Mesodermal cell (in vitro differentiated cells): ENCODE data around the gene FASTK. TPM values are rescaled to one million over a fixed set of nuclear protein-coding genes. Genes with fewer than 3 reads are reported as not detected.

Experiments
- H3K27ac ChIP-seq: 2 replicates; pipeline ENCODE4 v1.7.0; 2013; ENCODE audit warnings: mild to moderate bottlenecking, low read depth, low read length, moderate library complexity; ENCODE audit not compliant: severe bottlenecking
- H3K36me3 ChIP-seq: 2 replicates; pipeline ENCODE4 v1.7.1; 2013; ENCODE audit warnings: mild to moderate bottlenecking, low read length, moderate library complexity; ENCODE audit not compliant: control insufficient read depth, insufficient read depth
- H3K4me1 ChIP-seq: one replicate; pipeline ENCODE4 v1.7.1; 2013; ENCODE audit warnings: mild to moderate bottlenecking, low read length; ENCODE audit not compliant: insufficient read depth, control insufficient read depth, poor library complexity, severe bottlenecking
- H3K4me3 ChIP-seq: 2 replicates; pipeline ENCODE4 v1.7.0; 2013; ENCODE audit warnings: low read length, control low read depth, mild to moderate bottlenecking; ENCODE audit not compliant: insufficient read depth, poor library complexity, severe bottlenecking; ENCODE audit errors: extremely low read depth
- H3K9me3 ChIP-seq: 2 replicates; pipeline ENCODE4 v1.7.1; 2013; ENCODE audit warnings: mild to moderate bottlenecking, low read length, moderate library complexity; ENCODE audit not compliant: control insufficient read depth
- WGBS, 2 experiments: methylation state at CpG; one replicate each; pipeline ENCODE4 v1.1.5; 2013; ENCODE audit warnings: missing lambda C conversion rate in 2 of 2; ENCODE audit not compliant: insufficient coverage in 2 of 2; 5-methylcytosine and 5-hydroxymethylcytosine counted together
- polyA plus RNA-seq, 2 experiments: library from polyadenylated mRNA; stranded (reverse); fragments of 50-300 nt; gene quantifications; one replicate each; pipeline ENCODE4 v1.2.3, GENCODE V29; 2013

Gene FASTK, protein sequence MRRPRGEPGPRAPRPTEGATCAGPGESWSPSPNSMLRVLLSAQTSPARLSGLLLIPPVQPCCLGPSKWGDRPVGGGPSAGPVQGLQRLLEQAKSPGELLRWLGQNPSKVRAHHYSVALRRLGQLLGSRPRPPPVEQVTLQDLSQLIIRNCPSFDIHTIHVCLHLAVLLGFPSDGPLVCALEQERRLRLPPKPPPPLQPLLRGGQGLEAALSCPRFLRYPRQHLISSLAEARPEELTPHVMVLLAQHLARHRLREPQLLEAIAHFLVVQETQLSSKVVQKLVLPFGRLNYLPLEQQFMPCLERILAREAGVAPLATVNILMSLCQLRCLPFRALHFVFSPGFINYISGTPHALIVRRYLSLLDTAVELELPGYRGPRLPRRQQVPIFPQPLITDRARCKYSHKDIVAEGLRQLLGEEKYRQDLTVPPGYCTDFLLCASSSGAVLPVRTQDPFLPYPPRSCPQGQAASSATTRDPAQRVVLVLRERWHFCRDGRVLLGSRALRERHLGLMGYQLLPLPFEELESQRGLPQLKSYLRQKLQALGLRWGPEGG
- 51.8 TPM for polyA plus RNA-seq (2013, experiment 1 of 2)
- 50.3 TPM for polyA plus RNA-seq (2013, experiment 2 of 2)

DNA sequence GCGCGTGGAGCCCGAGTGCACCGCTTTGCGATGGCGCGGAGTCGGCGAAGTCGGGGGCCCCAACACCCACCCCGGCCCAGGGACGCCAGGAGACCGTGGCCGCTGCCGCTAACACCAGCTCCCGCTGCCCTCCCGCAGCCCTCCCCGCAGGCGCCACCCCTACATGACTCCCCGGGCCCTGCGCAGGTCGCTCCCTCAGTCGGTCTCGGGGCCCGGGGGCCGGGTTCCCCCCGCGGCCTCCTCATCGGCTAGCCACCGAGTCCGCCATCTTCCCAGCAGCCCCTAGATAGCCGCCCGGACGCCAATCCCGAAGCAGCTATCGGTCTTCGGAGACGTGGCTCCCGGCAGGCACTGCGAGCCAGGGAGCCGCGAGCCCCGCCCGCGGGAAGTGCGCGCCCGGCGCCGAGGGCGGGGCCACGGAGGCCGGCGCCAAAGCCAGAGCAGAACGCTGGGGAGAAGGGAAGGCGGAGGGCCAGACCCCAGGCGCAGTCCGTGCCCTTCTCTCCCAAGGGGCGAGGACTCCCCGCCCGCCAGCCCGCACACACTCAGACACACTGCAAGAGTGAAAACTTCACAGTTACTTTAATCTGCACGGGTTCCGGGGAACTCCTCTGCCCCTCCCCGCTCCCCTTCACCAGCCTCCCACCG is at the start of gene FASTK:
TSS of gene FASTK (minus strand) at position 288 of the 648 bp plus-strand sequence. CDS start at position 245, 43 bp downstream.
- H3K9me3 ChIP-seq, result no peaks in the 10 kb centered on the region
- H3K27ac ChIP-seq, result peak within 1 kb of the TSS; percentile 79
- 0 to 1% methylated on average over 49 to 61 of the region's 66 CpGs for WGBS, 2 experiments

DNA sequence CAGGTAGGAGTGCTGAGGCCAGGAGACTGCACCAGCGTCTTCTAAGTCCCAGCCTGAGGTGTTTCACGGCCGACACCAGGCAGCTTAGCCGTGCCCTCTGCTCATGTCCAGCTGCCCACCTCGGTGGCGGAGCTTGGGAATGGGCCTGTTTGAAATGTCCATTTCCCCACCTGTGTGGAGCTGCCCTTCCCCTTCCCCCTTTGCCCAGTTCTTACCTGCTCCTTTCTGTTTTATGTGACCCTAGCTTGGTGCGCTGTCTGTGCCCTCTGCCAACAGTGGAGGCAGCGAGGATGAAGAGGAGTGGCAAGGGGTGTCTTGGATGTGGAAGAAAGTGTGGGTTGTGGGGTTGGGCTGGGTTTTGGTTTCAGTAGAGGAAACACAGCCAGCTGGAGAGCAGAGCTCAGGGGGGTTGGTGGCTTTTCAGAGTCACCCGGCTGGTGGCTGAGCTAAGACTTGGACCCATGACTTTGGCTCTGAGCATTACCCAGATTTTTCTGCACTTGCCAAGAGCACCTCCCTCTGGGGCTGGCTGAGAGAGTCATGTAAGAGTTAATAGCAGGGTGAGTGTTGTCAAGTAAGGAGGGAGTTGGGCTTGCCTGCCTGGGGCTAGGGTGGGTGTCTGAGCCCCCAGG is 49.5 kb upstream of the FASTK start:
- no peaks in the 10 kb centered on the region for H3K9me3 ChIP-seq
- peaks cover 89% of the 10 kb centered on the region for H3K36me3 ChIP-seq
- H3K4me3 ChIP-seq, result no peak overlapping the region
- 93 to 99% methylated on average over 7 to 9 of the region's 9 CpGs for WGBS, 2 experiments
- no peak overlapping the region for H3K27ac ChIP-seq
- peaks cover 13% of the 10 kb centered on the region for H3K4me1 ChIP-seq

More for the DNA sequence above, at the start of gene FASTK:
- H3K4me1 ChIP-seq, result peaks cover 54% of the 10 kb centered on the region
- peaks cover 34% of the 10 kb centered on the region for H3K36me3 ChIP-seq
- peak within 1 kb of the TSS; percentile 78 for H3K4me3 ChIP-seq

DNA sequence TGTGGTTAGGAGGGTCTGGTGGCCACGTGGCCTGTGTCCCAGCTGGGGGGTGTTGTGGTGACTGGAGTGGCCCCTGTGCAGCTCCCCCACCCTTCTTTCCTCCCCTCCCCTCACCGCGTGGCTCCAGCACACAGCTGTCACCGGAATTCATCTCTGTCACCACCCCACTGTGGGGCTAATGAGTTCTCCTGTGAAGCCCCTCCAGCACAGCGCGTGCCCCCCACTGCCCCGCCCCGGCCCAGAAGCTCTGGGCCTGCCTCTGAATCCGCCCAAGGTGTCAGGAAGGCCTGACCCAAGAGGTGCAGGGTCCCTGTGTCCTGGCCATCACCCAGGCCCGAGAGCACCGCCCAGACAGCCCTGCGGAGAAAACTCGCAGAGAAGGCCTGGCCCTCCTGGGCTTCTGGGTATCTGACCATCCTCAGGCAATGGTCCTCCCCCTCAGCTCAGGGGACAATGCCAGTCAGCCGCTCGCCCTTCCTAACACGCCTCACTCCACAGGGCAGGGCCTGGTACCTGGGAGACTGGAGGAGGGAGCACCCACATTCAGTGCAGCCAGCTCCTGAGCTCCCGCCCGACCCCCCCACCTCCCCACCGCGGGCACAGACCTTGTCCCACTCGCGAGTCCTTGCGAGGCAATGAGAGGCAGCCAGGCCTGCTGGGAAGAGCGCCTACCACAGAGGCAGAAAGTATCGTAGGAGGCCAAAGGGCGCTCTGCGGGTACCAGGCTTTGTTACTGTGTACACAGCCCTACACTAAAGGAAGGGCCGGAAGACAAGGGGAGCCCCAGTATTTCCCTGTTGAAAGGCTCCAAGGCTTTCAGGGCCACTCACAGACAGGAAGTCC is 48.7 kb upstream of the FASTK start:
- no peak overlapping the region for H3K27ac ChIP-seq
- H3K9me3 ChIP-seq, result no peaks in the 10 kb centered on the region
- peaks cover 88% of the 10 kb centered on the region for H3K36me3 ChIP-seq
- peaks cover 14% of the 10 kb centered on the region for H3K4me1 ChIP-seq
- WGBS, 2 experiments, result 90 to 91% methylated on average over 21 to 23 of the region's 28 CpGs
- H3K4me3 ChIP-seq, result no peak overlapping the region

DNA sequence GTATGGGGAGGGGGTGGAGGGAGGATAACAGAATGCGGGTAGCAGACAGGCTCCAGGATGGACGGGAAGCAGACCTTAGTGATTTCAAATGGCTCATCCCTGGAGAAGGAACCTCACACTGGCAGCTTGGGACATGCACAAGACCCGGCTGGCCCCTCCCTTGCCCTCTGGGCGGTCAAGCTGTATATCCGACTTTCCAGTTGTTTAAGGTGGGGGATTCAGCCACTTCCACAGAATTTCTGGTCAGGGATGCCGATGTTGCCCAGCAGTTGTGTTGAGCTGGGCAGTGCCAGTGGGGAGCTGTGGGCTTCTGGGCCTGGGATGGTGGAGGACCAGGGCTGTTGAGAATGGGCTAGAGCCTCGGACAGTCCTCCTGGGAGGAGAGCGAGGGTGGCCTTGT is 48.1 kb upstream of the FASTK start:
- H3K4me1 ChIP-seq, result peaks cover 14% of the 10 kb centered on the region
- H3K36me3 ChIP-seq, result peaks cover 87% of the 10 kb centered on the region
- no peak overlapping the region for H3K4me3 ChIP-seq
- WGBS, 2 experiments, result 94 to 99% methylated on average over 3 to 8 of the region's 8 CpGs
- no peak overlapping the region for H3K27ac ChIP-seq
- H3K9me3 ChIP-seq, result no peaks in the 10 kb centered on the region

DNA sequence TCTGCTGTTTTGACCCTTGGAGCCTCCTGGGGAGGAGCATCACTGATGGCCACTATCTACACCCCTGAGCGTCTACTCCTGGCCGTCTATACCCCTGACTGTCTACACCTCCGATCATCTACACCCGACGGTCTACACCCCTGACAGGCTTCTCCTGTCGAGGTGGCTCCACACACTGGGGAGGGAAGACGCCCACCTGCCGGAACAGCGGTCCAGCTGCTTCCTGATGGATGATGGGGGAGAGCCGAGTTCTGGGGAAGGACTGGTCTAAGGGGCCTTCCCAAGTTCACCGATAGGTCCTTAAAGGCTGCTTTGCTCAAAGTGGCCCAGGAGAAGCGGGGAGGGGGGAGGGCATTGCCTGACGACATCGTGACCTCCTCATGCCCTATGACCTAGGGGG is 47.5 kb upstream of the FASTK start:
- WGBS, 2 experiments, result 88% methylated on average over 9 to 13 of the region's 14 CpGs
- Histone ChIP-seq H3K4me1 (peaks cover 14% of the 10 kb centered on the region), H3K36me3 (peaks cover 84% of the 10 kb centered on the region), H3K4me3 (no peak overlapping the region), H3K9me3 (no peaks in the 10 kb centered on the region), H3K27ac (no peak overlapping the region)

DNA sequence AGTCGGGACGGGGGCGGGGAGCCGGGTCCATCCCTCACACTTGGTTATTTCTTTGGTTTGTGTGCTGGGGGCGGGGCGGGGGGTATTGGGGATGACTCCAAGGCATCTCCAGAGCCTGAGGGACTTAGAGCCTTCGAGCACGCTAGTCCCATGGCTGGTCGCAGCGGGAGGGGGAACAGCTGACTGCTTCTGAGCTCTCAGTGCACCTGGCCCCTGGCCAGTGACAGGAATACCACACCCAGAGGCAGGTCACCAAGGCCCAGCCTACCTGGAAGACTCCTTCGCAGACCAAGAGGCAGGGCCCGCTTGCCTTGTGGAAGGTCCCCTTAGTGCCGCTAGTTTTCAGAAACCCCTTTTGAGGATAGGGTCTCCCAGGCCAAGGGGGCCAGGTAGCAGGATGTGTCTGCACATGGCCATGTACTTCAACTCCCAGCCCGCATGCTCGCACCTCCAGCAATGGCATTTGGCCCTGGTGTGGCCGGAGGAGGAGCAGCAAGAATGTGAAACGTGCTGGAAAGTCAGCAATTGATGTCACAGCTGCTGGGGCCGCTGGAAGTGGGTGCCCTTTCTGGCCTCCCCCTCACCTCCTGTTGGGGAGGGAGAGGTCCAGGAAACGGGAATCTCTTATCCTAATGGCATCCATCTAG is 46.0 kb upstream of the FASTK start:
- no peak overlapping the region for H3K4me3 ChIP-seq
- WGBS, 2 experiments, result 54 to 70% methylated on average over 11 to 14 of the region's 19 CpGs
- H3K9me3 ChIP-seq, result no peaks in the 10 kb centered on the region
- H3K4me1 ChIP-seq, result peaks cover 14% of the 10 kb centered on the region
- peaks cover 69% of the 10 kb centered on the region for H3K36me3 ChIP-seq
- no peak overlapping the region for H3K27ac ChIP-seq

DNA sequence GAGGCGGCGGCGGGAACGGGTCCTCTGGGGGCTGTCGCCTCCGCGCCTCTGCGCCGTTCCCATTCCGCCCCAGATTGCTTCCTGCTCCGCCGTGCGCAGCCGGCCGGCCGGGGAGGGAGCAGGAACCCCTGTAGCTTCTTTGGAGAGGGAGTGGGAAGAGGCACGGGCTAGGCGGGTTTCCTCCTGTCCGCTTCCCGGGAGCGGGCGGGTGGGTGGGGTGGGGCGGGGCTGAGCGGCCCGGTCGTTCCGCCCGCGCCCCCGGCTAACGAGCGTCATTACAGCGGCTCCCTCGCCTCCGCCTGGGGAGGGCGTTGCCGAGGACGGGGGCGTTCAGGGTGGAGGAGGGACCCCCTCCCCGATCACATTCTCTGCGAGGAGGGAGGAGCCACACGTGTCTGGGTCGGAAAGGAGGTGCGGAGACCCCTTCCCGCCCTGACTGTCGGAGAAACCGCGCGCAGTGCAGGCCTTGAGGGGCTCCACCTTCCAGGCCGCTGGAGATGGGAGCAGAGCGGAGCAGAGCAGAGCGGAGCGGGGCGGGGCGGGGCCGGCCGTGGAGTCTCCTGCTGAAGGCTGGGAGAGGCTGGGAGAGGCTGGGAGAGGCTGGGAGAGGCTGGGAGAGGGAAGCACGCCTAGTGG is 45.4 kb upstream of the FASTK start:
- peak overlapping the region; percentile 22 for H3K4me3 ChIP-seq
- H3K27ac ChIP-seq, result peak overlapping the region; percentile 29
- no peaks in the 10 kb centered on the region for H3K9me3 ChIP-seq
- peaks cover 14% of the 10 kb centered on the region for H3K4me1 ChIP-seq
- peaks cover 65% of the 10 kb centered on the region for H3K36me3 ChIP-seq
- 3 to 7% methylated on average over 15 to 19 of the region's 58 CpGs for WGBS, 2 experiments

DNA sequence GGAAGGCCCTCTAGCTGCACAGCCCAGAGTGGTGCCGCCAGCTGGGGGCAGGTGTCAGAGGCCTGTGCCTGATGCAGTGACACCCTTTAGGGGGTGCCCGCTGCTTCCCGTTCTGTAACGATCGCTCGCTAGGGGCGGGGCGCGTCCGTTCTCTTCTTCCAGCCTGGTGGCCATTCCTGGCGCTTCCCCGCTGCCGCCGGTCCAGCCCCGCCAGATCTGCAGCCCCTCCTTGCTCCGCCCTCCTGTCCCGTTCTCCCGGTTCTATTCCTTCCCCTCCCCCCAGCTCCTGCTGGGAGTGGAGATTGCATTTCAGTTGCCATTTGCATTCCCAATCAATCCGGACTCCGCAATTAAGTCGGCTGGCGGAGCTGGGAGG is 44.8 kb upstream of the FASTK start:
- Histone ChIP-seq H3K4me1 (peaks cover 14% of the 10 kb centered on the region), H3K4me3 (peak overlapping the region; percentile 22), H3K9me3 (no peaks in the 10 kb centered on the region), H3K36me3 (peaks cover 65% of the 10 kb centered on the region), H3K27ac (peak overlapping the region; percentile 29)
- WGBS, 2 experiments, result 10 to 14% methylated on average over 16 to 22 of the region's 22 CpGs

DNA sequence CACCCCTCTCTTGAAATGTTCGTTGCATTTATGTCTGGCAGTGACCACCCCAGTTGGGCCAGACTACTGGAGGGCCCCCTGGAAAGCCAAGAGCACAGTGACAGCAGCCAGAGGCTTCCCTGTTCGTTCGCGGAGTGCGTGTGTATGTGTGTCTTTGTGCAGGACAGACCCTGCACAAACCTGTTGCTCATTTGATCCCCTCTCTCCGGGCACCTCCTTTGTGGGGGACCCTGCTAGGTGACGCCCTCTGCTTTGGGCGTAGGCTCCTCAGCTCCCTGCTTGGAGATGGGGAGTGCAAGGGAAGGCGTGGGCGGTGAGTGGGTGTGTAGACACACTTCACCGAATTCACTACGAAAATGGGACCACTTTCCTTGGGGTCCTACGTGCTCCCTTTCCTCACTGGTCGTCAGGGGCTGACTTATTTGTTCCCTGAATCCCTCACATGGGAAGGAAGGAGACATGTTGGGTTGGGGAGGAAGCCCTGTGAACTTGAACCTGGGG is 44.3 kb upstream of the FASTK start:
- 83 to 85% methylated on average over 11 to 14 of the region's 14 CpGs for WGBS, 2 experiments
- Histone ChIP-seq H3K4me3 (peak overlapping the region; percentile 22), H3K27ac (no peak overlapping the region), H3K36me3 (peaks cover 65% of the 10 kb centered on the region), H3K4me1 (peaks cover 14% of the 10 kb centered on the region), H3K9me3 (no peaks in the 10 kb centered on the region)
